NT2/D1 (cell line): ENCODE measurements around the gene HS3ST1.

Experiments
- YY1 ChIP-seq: IDR thresholded peaks from 2 replicates; pipeline ENCODE4 v1.6.1; 2011; ENCODE audit not compliant: insufficient read length, insufficient read depth
- ZNF274 ChIP-seq: IDR thresholded peaks from 2 replicates; pipeline ENCODE4 v1.6.1; 2011; ENCODE audit warnings: mild to moderate bottlenecking, low read depth, low read length

GRCh38 chr4:11426003-11426402, 2.7 kb downstream of the HS3ST1 start:
- TF ChIP-seq YY1 (no peak), ZNF274 (no peak)
